Measurements from ENCODE around the gene RRP9.

The RRP9 gene

GRCh38 chr3:51955175-51955892 is 13.6 kb upstream of the RRP9 start, which contains the start of gene GPR62:
TSS of gene GPR62 (plus strand) at chr3:51955381. CDS start at chr3:51955653, 272 bp downstream.
- DNase-seq (ENCODE audit: low spot score): no peak

- no peak for DNase-seq (ENCODE audit: low spot score)
Observed at GRCh38 chr3:51954713-51955112, 13.0 kb upstream of the RRP9 start.

- DNase-seq (ENCODE audit: low spot score): no peak
Observed at GRCh38 chr3:51954105-51954504, 12.4 kb upstream of the RRP9 start.

- DNase-seq (ENCODE audit: low spot score): no peak
Observed at GRCh38 chr3:51953445-51953844, 11.7 kb upstream of the RRP9 start.

- no peak for DNase-seq (ENCODE audit: low spot score)
Observed at GRCh38 chr3:51950899-51951298, 9.2 kb upstream of the RRP9 start.

- DNase-seq (ENCODE audit: low spot score): no peak
Observed at GRCh38 chr3:51949121-51949520, 7.4 kb upstream of the RRP9 start.

- DNase-seq (ENCODE audit: low spot score): no peak
Observed at GRCh38 chr3:51948016-51948580, 6.4 kb upstream of the RRP9 start.

GRCh38 chr3:51947215-51947900 is 5.7 kb upstream of the RRP9 start:
- no peak for DNase-seq (ENCODE audit: low spot score)

GRCh38 chr3:51946796-51947195 is 5.1 kb upstream of the RRP9 start:
- no peak for DNase-seq (ENCODE audit: low spot score)

GRCh38 chr3:51945926-51946705 is 4.4 kb upstream of the RRP9 start:
- DNase-seq (ENCODE audit: low spot score): no peak

GRCh38 chr3:51945031-51945840 is 3.5 kb upstream of the RRP9 start:
- no peak for DNase-seq (ENCODE audit: low spot score)

- no peak for DNase-seq (ENCODE audit: low spot score)
Observed at GRCh38 chr3:51944451-51945021, 2.8 kb upstream of the RRP9 start.

GRCh38 chr3:51943451-51944391 is 2.0 kb upstream of the RRP9 start:
- DNase-seq (ENCODE audit: low spot score): no peak

GRCh38 chr3:51942603-51943450 is 1.1 kb upstream of the RRP9 start:
- peak; percentile 59 for DNase-seq (ENCODE audit: low spot score)

- DNase-seq (ENCODE audit: low spot score): no peak
Observed at GRCh38 chr3:51941463-51941797, 274 bp downstream of the RRP9 start.

- no peak for DNase-seq (ENCODE audit: low spot score)
Observed at GRCh38 chr3:51940648-51941462, 849 bp downstream of the RRP9 start.

- DNase-seq (ENCODE audit: low spot score): no peak
Observed at GRCh38 chr3:51938780-51939425, 2.8 kb downstream of the RRP9 start.

Measured in activated CD4-positive, alpha-beta T cell treated with anti-CD3 and anti-CD28 coated beads, Interleukin-2, Interleukin-4, amounts not matched to agents 100 ng/mL and 50 ng/mL, durations not matched to agents 16 hours and 8 hours (primary cell).